GM19468 (cell line): ENCODE measurements around the gene CNTNAP5.
"Not testable (repeated sequence)": the region's sequence is repeated elsewhere in the genome, so short reads cannot be mapped to it uniquely, and the experiment has no call there.

Source experiments
- ATAC-seq: cut with Tn5 transposase; IDR thresholded peaks from one replicate; pipeline ENCODE4 v1.9.1; 2021; ENCODE audit warnings: mild to moderate bottlenecking, moderate library complexity, moderate number of reproducible peaks; ENCODE audit not compliant: unreplicated experiment; ENCODE audit errors: extremely low read depth

Gene CNTNAP5

GRCh38 chr2:124315221-124315880 is 290.3 kb downstream of the CNTNAP5 start:
- no peak for ATAC-seq

DNA sequence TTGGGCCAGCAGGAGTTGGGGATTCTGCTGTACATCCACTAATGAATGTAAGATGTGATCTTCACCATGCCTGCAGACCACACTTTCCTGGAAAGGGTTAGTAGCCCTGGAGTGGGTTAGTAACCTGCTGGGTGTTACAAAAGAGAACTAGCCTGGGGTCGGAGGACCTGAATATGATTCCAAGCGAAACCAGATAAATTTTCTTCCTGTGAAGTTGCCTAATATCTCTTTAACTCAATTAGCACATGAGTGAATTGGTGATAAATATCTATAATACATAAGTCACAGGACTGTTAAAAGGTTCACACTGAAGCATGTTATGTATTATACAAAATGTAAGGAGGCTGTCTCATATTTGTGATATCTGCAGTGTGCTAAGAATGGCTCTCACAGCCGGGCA is 291.0 kb downstream of the CNTNAP5 start:
- no peak for ATAC-seq

DNA sequence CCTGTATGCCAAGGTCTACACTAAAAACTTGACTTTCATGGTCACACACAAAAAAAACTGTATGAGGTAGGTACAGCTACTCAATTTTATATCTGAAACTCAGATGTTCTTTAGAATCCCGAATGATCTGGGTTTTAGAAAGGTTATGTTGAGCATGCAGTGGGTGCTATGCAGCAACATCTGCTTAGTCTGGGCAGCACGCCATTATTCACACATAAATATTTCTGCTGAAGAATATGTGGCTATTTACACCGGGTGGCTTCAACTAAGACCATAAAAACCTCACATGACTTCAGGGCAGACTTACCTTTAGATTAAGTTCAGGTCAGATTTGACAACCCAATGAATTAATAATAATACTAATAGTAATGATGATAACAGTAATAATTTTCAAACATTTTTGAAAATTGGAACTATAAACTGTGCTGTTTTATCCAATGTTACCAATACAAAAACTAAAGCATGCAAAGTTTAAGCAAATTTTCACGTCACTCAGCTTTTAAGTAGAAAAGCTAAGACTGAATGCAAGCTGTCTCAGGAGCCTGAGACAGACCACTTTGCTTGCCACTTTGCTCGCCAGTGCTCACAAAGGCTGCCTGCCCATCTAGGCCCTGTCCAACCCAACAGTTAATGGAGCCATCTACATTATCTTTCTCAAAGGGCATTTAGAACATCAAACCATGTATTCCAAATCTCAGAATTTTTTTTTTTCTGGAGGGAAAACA is 292.0 kb downstream of the CNTNAP5 start:
- no peak for ATAC-seq

DNA sequence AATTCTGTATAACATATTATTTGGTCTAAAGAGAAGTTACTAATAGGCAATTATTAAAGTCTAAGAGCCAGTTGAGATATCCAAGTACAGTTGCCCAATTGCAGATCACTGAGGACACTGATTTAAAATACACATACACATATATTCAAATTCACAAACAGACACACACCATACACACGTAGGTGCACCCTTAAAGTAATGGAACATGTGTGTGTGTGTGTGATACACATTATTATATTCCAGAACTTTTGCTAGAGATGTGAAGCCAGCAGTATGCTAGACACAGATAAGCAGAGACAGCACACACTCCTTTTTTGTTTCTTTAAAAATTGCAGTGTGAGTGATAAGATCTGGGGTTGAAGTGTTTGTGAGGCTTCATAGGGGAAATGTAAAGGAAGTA is 292.5 kb downstream of the CNTNAP5 start:
- ATAC-seq: no peak

- no peak for ATAC-seq
Observed at GRCh38 chr2:124318913-124319312, 293.8 kb downstream of the CNTNAP5 start.

DNA sequence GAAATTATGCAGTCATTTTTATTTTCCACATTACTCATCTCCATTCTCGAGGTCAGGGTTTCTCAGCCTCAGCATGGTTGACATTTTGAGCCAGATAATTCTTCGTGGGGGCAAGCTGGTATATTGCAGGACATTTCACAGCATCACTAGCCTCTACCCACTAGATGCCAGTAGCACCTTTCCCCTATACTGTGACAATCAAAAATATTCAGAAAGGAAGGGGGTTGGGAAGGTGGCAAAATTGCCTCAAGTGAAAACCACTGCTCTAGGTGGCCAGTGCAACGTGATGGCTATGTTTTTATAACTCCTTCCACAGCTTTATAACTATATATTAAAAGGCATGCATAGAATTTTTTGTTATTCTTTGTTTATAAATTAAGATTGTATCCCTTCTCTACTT is 294.5 kb downstream of the CNTNAP5 start:
- no peak for ATAC-seq

GRCh38 chr2:124320051-124320688 is 295.1 kb downstream of the CNTNAP5 start:
- no peak for ATAC-seq

DNA sequence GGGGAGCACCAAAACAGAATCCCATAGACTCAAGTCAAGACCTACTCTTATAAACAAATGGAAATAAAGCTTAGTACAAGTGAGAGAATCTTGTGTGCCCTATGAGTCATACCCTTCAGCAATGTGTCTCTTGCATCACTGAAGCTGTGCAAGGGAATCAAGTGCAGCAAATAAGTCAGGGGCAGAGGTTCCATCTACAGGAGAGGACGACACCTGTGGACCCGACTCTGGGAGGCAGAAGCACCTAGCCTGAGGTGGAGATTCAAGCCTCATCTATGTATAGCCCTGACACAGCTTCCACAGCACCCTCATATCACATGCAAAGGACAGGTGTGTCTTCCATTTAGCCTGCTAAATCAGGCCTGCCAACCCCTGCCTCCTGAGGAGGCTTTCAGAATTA is 298.2 kb downstream of the CNTNAP5 start:
- no peak for ATAC-seq

- no peak for ATAC-seq
Observed at GRCh38 chr2:124325667-124326440, 300.8 kb downstream of the CNTNAP5 start.

DNA sequence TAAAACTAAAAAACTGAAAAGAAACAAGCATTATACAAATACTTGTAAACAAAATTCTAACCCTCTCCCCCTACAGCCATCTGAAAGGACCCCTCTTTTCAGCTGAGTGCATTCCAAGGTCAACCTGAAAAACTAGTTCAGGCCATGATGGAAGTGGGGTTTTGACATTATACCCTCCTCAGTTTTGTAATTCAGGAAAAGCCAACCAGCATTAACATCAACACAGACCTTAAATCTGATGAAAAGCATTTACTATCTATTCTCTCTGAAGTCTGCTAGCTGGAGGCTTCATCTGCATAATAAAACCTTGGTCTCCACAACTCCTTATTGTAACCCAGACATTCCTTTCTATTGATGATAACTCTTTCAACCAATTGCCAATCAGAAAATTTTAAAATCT is 302.2 kb downstream of the CNTNAP5 start:
- no peak for ATAC-seq

- ATAC-seq: no peak
Observed at GRCh38 chr2:124328397-124328796, 303.3 kb downstream of the CNTNAP5 start.

GRCh38 chr2:124333784-124334183 is 308.7 kb downstream of the CNTNAP5 start:
- no peak for ATAC-seq

GRCh38 chr2:124335058-124335457 is 310.0 kb downstream of the CNTNAP5 start:
- no peak for ATAC-seq

- ATAC-seq: no peak
Observed at GRCh38 chr2:124339709-124340108, 314.6 kb downstream of the CNTNAP5 start.

- ATAC-seq: no peak
Observed at GRCh38 chr2:124343827-124344498, 318.9 kb downstream of the CNTNAP5 start.

DNA sequence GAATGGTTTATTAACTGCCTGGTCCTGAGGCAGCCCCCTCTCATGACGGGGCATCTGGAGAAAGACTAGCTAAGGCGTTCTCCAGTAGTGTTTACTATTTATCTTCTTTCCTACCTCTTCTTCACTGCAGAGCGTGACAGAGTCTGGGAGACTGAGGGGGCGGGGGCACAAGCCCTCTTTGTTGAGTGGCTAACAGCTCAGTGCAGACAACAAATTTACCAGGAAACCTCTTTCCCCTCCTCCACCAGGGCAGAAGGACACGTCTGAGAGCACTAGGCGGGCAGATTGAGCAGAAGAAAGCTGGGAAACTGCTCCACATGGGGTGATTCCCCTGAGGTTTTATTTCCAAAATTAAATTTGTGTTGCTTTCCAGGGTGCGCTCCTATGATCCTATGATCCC is 322.1 kb downstream of the CNTNAP5 start:
- no peak for ATAC-seq

DNA sequence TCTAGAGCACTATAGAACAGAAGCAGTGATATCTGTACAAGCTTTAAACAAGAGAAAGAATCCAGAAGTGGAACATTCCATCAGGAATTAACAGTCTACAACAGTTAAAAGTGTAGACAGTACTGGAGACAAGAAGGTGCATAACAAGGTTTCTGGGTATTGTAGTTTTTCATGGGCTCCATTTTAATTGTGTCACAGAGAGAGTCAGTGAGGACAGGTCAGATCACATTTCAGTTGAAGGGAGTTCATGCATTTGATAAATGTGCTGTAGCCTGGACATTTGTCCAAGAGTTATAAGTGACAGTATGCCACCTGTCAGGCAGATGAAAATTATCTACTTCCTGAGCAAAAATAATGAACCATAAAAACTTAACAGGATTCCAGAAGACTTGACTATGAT is 328.6 kb downstream of the CNTNAP5 start:
- no peak for ATAC-seq

DNA sequence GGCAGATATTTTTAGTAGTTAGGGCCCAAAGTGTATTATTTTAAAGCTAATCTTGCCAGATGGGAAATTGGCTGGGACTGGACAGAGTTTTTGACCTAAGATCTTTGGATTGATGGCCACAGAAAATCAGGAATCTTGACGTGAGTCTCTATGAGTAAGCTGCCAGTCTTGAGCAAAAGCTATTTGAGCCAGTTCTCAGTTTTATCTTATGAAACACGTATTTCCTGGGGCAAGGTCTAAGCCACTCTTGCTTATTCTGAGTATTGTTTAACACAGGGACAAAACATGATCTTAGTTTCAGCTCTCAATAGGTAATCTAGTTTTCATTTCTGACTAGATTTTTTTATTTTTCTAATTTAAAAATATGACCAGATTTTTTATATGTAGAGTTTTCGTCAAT is 329.4 kb downstream of the CNTNAP5 start:
- no peak for ATAC-seq

DNA sequence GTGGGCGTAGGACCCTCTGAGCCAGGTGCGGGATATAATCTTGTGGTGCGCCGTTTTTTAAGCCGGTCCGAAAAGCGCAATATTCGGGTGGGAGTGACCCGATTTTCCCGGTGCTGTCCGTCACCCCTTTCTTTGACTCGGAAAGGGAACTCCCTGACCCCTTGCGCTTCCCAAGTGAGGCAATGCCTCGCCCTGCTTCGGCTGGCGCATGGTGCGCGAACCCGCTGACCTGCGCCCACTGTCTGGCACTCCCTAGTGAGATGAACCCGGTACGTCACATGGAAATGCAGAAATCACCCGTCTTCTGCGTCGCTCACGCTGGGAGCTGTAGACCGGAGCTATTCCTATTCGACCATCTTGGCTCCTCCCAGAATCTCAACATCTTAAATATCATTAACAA is 336.9 kb downstream of the CNTNAP5 start:
- ATAC-seq: not testable (repeated sequence)

- ATAC-seq: no peak
Observed at GRCh38 chr2:124369181-124369580, 344.1 kb downstream of the CNTNAP5 start.
